HG03108 (cell line): ENCODE results near the gene SMCP.

Experiments used
- ATAC-seq: cut with Tn5 transposase; IDR thresholded peaks from one replicate; pipeline ENCODE4 v1.9.1; 2021; ENCODE audit warnings: moderate library complexity; ENCODE audit not compliant: unreplicated experiment

The SMCP gene

DNA sequence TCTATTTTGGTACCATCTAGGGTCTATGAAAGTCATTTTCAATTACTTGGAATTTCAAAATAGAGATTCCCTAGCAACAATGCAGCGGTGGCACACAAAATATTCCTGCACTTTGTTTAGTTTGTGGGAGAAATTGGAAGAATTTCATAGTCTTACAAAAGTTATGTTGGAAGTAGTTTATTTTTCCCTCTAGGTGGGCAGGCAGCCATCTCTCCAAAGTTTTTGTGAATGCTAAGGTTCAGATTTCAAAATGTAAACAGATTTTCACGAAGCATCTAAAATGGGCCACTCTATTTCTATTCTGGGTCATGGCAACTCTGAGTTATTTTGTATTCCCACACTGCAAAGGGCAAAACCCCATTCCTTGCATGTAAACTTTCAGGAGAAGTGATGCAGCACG is 8.0 kb downstream of the SMCP start:
- ATAC-seq, result no peak

DNA sequence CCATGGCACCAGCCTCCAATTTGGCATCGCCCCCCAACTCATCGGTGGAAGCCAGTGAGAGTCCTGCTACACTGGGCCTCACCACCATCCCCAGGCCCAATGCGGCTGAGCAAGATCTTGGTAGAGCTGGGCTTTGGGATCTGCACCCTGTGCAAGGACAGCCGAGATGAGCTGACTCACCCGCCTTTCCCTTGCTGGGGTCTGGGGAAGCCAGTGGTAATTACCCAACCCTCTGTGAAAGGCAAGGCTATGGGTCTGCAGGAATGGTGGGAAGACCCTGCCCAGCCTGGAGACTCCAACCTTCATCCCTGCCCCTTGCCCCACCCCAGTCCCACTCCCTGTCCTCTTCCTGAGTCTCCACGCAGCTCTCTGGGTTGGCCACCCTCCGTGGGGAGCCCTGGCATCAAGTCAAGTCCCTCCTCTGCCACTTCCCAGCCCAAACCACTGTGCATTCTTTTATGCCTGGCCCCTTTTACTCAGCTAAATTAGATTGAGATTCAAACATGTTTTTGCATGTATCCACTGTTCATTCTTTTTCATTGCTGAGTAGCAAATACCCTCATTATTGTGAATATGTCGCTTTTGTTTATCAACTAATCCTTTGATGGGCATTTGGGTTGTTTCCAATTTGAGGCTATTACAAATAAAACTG is 8.8 kb downstream of the SMCP start:
- ATAC-seq, result no peak

DNA sequence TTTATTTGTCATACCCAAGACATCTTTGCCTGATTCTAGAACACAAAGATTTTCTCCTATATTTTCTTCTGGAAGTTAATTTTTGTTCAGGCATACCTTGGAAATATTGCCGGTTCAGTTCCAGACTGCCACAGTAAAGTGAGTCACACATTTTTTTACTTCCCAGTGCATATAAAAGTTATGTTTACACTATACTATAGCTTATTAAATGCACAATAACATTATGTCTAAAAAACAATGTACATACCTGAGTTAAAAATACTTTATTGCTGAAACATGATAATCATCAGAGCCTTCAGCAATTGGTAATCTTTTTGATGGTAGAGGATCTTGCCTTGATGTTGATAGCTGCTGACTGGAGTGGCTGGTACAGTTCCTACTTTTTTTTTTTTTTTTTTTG is 10.0 kb downstream of the SMCP start:
- no peak for ATAC-seq

DNA sequence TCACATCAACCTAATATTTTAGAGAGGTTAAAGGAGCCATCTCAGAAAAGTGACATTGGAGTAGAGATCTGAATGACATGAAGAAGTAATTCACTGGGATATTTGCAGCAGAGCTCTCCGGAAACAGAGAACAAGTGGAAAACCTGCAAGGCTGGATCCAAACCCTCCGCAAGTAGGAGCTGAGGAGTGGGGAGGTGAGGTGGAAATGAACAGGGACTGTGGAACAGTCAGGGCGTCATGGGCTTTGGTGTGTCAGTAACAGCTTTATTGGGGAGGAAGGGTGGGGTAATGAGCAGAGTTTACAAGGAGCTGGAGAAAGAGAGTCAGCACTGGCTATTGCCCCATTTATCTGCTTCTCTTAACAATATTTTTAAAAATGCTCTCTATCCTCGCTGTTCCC is 20.9 kb downstream of the SMCP start:
- no peak for ATAC-seq

DNA sequence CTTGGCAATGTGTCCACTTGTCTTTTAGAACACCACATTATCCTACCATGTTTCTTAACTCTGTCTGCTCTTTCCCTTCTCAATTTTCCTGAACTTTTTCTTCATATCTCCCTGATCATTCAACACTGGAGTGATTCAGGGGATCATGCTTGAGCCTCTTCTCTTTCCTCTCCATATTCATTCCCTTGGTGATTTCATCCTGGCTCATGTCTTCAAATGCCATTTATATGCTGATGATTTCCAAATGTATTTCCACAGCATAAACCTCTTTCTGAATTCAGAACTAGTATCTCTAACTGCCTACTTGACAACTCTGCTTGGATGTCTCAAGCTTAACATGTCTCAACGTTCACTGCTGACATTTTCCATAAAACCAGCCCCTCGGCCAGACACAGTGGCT is 21.8 kb downstream of the SMCP start:
- no peak for ATAC-seq

DNA sequence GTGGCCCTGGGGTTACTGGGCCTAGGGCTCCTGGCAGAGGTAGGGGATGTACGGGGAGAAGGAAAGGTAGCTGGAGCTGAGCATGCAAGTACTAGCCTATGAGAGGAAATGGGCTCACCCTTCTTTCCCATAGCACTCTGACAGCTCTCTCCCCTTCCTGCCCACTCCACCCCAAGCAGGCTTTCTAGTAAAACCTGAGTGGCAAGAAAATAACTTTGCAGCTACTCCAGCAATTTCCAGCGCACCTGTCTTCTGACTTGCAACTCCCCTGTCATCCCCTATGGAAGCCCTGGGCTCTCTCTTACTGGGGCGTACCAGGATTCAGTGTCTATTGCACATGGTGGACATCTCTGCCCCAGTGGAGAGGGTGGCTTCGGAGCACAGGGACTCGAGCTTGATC is 23.5 kb downstream of the SMCP start:
- no peak for ATAC-seq

DNA sequence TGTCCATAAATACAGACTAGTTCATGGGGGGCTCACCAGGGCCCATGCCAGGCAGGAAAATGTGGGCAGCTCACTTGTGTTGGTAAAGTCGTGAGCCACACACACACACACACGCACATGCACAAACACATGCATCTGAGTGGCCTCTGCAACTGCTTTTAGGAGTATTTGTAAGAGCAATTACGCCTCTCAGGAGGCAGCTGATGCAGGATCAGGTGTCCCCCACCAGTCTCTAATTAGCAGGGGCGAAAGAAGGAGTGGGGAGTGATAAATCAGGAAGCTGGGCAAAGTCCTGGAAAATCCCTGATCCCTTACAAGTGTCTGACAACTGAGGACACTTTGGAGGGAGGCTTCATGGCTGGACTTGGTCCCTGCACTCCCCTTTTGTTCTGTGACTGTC is 24.5 kb downstream of the SMCP start:
- ATAC-seq, result no peak

DNA sequence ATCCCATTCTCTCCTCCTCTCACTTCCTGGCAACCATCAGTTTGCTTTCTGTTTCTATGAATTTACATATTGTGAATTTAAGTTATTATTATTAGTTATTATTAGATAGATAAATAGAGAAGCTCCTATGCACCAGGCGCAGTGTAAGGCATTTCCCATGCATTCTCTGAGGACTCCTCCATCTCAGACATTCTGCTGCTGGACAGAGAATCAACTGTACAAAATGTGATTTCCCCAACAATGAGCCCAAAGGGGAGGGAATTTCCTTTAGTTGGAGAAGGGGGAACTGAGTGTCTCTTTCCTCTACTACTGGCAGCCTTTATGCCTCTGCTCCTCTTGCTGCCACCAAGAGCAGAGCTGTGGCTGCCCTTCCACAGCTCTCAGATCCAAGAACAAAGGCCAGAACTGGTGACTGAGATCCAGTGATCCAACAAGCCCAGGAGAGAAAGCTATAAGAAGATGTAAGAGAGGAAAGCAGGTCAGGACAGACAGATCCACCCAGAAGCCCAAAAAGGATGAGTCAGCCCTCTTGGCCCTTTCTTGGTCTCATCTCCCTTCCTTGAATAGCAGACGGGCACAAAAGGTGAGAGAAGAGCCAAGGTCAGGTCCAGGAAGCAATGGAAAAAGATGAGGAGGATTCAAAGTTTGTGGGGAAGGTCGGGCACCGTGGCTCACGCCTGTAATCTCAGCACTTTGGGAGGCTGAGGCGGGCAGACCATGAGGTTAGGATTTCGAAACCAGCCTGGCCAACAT is 26.7 kb downstream of the SMCP start:
- no peak for ATAC-seq

DNA sequence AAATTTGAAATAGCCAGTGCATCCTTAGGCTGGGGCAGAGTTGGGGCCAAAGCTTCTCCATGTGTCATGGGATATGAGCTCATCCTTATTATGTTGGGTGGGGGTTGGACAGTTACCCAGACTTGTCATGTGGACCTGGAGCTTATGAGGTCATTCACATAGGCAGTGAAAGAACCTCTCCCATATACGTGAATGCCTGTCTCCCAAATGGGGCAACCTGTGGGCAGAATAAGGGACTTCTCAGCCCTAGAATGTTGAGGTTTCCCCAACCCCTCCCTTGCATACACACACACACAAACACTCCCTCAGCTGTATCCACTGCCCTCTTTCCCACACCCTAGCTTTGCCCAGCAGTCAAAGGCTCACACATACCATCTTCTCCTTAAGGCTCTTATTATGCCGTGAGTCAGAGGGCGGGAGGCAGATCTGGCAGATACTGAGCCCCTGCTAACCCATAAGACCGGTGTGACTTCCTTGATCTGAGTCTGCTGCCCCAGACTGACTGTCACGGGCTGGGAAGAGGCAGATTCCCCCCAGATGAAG is 28.0 kb downstream of the SMCP start:
- no peak for ATAC-seq

DNA sequence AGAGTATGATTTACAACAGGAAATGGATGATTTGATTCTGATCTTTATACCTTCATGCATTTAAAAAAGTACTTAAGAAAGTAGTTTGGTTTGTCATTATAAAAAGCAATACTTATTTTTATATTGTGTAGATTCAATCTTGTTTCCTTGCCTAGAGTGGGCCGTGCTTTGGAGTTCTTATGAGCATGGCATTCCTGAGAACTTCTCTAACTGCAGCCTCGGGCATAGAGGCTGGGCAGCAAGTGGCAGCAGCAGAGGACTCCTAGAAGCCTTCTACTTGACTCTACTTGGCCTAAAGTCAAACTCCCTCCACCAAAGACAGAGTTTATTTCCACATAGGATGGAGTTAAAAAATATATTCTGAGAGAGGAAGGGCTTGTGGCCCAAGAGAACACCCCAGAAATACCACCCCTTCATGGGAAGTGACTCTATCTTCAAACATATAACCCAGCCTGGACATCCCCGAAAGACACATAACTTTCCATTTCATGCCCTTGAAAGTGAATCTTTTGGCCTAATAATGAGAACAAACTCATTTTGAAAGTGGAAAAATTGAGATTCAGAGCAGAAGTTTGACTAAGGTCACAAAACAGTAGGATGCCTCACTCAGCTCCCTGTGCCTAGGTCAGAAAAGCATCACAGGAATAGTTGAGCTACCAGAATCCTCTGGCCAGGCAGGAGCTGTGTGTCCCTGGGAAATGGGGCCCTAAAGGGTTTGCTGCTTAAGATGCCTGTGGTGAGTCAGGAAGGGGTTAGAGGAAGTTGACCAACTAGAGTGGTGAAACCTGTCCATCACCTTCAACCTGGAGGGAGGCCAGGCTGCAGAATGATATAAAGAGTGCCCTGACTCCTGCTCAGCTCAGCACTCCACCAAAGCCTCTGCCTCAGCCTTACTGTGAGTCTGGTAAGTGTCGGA is 29.8 kb downstream of the SMCP start, which contains the start of gene IVL:
Gene IVL, plus strand, starts transcription at position 861 of the 916 bp plus-strand sequence. CDS start 1,252 bp downstream, outside the sequence.
- ATAC-seq, result no peak

DNA sequence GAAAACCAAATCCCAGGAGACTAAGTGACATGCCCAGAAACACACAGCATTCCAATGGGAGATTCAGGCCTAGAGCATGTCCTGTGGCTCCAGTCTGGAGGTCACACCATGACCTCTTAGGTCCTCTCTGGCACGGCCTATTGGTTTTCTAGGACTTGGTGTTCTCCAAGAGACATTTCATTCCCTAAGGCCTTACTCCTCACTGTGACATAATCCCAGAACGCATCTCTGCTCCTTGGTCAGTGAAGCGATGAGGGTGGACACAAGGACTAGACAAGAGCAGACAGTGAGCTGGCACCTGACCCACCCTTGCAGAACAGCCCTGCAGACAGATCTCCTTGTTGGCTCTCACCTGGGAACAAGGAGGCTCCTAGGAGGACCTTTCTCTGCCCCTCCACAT is 31.1 kb downstream of the SMCP start:
- ATAC-seq, result no peak

DNA sequence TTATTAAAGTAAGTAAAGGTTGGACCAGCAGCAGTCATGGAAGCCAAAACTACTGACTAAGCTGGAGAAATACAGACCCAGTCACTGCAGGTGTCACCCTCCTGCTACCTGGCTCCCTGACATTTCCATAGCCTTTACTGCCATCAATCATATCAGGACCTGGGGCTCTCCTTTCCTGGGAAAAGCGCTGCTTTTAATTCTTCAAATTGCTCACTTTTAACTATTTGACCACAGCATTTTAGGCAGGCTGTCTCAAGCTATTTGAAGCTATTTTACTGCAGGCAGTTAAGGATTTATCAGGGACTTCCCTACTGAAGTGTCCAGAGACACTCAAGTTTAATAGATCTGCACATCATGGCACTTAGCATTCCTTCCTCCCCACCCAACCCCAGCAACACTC is 34.3 kb downstream of the SMCP start:
- ATAC-seq, result no peak

DNA sequence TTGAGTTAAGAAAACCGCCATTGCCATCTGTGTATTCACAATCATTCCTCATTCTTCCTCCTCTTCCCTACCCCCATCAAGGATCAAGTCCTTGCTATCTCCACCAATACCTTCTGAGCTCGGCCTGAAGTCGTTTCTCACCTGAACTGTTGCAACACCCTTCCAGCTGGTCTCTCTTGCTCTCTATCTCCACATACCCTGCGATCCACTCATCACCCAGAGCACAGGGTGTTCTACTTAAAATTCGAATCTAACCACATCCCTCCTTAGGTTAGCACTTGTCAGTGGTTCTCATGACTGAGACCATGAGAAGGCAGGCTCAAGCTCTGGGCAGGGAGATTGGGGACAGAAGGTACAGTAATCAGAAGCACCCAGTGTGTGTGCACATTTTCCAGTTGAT is 34.8 kb downstream of the SMCP start:
- ATAC-seq, result no peak

DNA sequence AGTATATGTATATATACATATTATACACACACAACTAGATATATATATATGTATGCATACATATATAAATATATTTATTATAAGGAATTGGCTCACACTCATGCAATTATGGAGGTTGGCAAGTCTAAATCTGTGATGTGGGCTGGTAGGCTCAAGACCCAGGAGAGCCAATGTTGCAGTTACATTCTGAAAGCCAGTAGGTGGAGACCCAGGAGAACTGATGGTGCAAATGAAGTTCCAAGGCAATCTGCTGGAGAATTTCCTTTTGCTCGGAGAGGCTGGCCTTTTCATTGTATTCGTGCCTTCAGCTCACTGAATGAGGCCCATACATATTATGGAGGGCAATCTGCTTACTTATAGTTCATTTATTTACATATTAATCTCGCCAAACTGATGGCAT is 39.7 kb downstream of the SMCP start:
- ATAC-seq, result no peak

DNA sequence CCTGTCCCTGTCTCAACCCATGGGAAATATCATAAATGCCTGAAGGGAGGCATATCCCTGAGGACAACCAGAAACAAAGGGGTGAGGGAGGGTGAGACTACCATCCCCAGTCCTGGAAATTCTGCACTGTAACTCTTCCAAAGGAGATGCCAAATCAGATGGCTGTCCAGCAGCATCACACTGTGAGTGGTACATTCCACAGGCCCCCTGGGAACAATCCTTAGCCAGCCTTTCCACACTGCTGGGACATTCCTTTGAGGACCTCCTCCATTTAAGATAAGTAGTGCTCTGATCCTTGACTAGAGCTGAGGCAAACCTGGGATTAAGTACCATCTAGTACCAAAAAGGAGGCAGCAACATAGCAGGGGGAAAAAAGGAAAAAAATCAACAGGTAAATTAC is 40.9 kb downstream of the SMCP start:
- ATAC-seq, result no peak

DNA sequence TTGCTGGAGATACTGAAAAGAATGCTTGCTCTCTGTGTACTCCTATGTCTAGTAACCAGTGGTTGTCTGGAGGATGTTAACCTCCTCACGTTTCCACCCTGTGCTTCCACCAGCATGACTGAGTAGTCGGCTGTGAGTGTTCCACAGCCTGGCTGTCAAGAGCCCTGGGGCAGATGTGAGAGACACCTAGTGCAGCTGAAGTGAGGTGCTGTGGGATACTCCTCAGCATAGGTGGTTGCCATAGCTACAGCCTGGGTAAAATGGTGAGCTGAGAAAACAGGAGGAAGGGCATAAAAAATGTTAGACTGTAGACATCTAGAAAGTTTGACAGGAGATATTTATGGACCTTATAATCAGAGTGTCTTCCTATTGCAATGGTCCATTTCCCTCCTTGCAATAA is 46.1 kb downstream of the SMCP start:
- no peak for ATAC-seq

DNA sequence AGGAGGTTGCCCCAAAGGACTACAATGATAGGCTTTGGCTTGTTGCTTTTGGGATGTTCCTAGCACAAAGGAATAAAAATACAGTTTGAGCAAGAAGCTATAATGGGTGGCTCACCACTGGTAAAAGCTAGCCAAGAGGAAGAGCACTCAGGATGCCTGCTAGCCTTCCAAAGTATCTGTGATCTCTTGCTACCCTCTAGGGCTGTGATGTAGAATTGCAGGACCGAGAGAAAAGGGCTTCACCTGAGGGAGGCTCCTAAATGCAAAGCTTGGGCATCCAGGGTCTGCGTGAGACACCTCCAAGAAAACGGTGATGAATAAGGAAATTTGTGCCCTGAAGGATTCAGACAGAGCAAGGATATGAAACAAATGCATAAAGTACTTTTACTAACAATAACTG is 48.0 kb downstream of the SMCP start:
- ATAC-seq, result no peak

DNA sequence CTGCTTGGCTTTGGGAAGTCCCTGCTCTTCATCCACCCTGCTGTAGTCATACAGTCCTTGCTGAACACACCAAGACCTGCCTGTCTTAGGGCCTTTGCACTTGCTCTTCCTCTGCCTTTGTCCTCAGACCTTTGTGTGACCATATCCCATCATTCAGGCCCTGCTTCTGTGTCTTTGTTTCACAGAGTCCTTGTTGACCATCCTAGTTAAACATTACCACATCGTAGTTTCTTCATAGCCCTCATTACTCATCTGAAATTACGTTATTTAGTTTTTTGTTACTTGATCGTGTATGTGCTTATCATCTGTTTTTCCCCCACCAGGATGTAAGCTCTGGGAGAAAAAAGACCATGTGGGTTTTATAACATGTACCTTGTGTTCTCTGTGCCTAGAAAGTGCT is 50.5 kb downstream of the SMCP start:
- ATAC-seq, result no peak

DNA sequence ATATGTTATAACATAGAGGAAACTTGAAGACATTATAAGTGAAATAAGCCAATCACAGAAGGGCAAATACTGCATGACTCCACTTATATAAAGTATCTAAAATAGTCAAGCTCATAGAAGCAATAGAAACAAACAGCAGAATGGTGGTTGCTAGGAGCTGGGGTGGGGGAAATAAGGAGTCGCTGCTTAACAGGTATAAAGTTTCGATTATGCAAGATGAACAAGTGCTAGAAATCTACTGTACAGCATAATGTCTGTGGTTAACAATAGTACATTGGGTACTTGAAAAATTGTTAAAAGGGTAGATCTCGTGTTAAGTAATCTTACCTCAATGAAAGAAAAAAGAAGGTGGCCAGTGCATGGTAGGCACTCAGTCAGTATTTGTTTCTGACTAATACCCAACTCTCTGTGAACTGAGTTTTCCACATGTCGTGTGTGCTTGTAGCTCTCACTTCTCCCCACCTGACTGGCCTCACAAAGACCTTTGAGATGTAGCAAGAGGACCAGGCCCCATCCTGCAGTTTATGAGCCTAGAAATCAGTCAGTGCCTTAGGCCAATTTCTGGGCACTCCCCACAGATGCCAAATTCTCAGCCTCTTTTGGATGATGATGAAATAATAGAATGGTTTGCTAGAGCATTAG is 54.2 kb downstream of the SMCP start:
- no peak for ATAC-seq

DNA sequence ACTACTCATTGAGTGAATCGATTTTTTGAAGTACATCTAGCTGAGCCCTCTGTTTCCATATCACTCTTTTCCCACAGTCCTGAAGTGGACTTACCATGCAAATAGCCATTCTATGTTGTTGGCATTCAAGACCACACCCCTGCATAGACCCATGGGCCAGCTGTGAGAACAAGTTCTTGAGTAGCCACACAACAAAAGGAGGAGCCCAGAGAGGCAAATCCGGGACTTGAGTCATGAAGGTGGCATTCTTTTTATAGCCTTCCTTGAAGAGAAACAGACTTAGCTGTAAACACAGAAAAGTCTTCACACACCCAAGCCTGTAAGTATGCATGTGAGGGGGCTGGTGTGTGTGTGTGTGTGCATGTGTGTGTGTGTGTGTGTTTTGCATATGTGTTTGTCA is 55.1 kb downstream of the SMCP start:
- ATAC-seq, result no peak
